ENCODE data around the gene CES3.

- TF ChIP-seq POLR2A (IDR thresholded peaks at IDR 0.05; ENCODE audit: low read depth, low read length) (no peak), POLR2AphosphoS5 (IDR thresholded peaks at IDR 0.05; ENCODE audit: low read depth, low read length) (no peak), TAF1 (IDR thresholded peaks at IDR 0.05; ENCODE audit: borderline replicate concordance, low read depth, low read length) (no peak)
Observed at GRCh38 chr16:66973716-66974115, 12.7 kb downstream of the CES3 start.
